ENCODE data around the gene LONP2. TPM values are rescaled to one million over a fixed set of nuclear protein-coding genes. Genes with fewer than 3 reads are reported as not detected.
"Not testable (repeated sequence)": the region's sequence is repeated elsewhere in the genome, so short reads cannot be mapped to it uniquely, and the experiment has no call there.

The LONP2 gene
- total RNA-seq, 2 donors from 2014 or later, result 56.5 to 64.9 TPM

DNA sequence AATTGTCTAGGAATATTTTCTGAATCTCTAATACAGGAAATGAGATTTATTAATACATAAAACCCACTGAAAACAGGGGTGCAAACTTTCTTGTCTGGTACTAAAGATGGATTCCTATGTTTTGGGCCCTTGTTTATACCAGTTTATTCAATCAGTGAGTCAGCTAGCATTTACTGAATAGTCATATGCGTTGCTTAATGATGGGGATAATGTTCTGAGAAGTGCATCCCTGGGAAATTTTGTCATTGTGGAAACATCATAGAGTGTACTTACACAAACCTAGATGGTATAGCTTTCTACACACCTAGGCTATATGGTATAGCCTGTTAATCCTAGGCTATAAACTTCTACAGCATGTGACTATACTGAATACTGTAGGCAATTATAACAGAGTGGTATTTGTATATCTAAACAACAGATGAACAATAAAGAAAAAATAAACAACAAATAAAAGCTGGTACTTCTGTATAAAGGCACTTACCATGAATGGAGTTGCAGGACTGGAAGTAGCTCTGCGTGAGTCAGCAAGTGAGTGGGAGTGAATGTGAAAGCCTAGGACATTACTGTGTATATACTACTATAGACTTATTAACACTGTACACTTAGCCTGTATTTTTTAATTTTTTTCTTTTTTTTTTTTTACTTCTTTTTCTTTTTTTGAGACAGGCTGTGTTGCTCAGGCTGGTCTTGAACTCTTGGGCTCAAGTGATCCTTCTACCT is 77.4 kb downstream of the LONP2 start:
- intact Hi-C loops (cut with DNase I), result no loop called here
- DNase-seq (ENCODE audit: low spot score), result no peak

DNA sequence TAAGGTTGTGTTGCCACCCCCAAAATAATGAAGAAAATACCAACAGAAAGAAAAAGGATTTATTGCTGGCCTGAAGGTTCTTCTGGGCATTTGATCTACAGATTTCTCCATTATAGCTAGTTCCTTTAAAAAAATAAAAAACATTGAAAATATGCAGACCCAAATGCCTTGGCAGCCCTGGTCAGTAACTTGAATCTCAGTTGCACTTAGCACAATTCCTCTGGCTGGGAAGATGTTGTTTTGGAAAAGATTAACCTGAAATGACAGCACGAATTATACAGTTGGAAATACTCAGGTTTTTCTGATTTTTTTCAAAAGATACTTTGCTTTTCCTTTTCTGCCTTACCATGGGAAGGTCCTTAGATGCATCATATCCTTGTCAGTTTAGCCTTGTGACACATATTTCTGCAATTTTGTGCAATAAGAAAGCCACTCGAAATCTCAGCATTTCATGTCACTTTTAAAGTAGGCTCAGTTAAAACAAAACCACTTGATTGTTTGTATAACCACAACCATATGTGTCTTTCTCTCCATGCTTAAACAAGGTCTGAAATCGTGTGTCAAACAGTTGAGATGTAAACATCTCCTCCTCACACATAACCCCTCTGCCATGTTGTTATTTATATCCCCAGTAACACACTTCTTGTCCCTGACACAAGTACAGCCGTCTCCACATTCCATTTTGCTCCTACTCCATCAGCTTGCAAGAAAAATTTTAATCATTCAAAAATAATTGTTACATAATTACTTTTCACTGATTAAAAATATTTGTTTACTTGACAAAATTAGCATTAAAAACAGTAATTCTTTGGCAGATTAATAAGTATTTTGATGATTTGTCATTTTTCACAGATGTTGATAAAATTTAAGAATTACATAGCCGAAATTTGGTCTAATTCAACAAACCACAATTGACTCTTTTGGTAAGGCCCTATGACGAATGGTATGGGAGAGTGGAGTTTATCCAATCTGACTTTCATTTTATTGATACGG is 80.0 kb downstream of the LONP2 start:
- intact Hi-C loops (cut with DNase I), result no loop called here
- DNase-seq (ENCODE audit: low spot score), result no peak

DNA sequence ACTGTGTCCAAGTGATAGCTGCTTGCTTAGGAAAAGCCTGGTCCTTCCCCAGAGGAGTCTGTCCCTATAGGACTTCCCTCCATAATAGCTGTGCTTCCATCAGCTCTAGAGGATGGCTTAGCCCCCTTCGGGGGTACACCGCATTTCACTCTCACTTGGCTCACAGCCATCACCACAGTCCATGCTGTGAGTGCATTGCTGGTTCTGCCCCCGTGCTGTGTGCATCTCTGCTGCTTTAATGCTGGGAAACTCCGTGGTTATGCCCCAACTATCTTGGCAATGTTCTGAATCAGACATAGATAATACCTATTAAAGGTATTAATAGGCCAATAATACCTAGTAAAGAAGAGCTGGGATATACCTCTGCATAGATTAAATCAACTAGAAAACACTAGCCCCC is 82.8 kb downstream of the LONP2 start:
- no peak for DNase-seq (ENCODE audit: low spot score)
- intact Hi-C loops (cut with DNase I), result no loop called here

DNA sequence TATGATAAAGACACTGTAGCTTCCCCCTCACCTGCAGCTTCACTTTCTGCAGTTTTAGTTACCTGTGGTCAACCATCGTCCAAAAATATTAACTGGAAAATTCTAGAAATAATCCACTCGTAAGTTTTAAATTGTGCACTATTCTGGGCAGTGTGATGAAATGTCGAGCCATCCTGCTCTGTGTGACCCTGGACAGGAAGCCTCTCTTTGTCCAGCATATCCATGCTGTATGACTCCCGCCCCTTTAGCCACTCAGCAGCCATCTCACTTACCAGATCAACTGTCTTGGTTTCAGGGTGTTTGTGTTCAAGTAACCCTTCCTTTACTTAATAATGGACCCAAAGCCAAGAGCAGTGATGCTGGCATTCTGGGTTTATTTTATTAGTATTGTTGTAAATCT is 85.0 kb downstream of the LONP2 start:
- intact Hi-C loops (cut with DNase I), result no loop called here
- DNase-seq (ENCODE audit: low spot score), result no peak

DNA sequence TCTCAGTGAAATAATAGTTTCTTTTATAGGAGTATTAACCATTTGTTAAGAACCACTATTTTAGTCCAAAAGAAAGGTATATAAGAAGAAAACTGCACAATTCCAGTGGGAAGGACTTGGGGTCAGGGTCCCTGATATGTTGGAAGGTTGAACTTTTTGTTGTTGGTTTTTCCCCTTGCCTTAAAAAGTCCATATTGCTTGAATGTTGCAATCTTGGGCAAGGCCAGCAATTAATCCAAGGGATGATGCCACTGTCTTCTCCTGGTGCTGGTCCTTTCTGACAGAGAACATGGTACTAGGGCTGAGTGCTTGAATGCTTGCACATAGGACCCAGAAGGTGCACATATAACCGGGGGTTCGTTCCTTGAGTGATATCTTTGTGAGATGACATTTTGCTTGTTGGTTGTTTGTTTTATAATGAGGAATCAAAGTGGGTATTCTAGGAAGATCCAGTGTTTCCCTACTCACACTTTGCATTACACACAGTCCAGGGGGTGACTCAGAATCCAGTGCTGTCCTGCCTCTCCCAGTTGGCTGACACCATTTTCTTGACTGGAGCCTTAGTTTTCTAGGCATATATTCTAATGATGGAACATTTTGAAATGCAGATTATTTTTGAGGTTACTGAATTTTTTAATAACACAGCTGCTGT is 86.2 kb downstream of the LONP2 start:
- intact Hi-C loops (cut with DNase I), result no loop called here
- DNase-seq (ENCODE audit: low spot score), result no peak

DNA sequence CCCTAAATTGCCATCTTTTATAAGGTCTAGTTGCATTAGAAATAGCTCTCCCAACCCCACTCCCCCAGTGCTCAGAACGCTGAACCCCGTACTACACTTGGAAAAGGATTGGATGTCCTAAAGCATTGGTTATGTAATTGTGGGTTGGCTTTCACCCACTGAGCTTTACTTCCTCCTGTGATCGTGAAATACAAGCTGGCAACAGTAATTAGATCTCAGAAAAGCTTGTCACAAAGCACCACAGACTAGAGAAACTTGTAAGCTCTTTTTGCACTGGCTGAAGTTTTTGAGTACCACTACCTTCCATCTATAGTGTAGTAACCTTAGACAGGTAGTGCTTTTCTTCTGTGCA is 86.7 kb downstream of the LONP2 start:
- no peak for DNase-seq (ENCODE audit: low spot score)
- intact Hi-C loops (cut with DNase I), result no loop called here

DNA sequence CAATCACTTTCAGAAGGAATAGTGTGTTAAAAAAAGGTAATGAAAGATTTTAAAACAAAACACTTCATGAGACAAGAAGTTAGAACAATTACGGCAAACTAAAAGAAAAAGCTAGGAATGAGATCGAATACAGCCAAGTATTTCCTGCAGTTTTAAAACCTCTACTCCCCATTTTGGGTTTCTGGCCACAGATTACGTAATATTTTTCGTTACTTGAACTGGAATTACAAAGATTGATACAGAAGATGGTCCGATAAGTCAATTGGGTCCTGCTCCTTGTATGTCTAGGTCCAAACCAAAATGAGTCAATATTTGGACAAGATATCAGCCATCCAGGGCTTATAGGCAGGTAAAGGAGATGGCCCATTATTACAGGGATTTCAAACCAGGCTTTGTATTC is 88.9 kb downstream of the LONP2 start:
- DNase-seq (ENCODE audit: low spot score), result no peak
- intact Hi-C loops (cut with DNase I), result no loop called here

DNA sequence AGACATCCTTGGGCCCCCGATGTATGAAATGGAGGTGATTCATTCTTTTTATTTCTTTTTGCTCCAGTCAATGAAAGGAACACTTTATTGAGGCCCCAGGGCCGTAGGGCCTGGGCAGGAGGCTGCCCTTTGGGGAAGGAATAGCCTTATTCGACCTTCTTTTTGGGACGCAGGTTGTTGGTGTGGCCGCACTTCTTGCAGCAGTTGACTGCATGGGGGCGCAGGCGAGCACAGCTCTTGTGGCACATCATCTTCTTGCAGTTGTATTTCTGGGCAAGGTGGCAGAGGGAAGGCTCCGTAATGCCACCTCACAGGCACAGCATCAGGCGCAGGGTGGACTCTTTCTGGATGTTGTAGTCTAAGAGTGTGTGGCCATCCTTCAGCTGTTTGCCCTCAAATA is 90.2 kb downstream of the LONP2 start:
- intact Hi-C loops (cut with DNase I), result no loop called here
- DNase-seq (ENCODE audit: low spot score), result no peak

DNA sequence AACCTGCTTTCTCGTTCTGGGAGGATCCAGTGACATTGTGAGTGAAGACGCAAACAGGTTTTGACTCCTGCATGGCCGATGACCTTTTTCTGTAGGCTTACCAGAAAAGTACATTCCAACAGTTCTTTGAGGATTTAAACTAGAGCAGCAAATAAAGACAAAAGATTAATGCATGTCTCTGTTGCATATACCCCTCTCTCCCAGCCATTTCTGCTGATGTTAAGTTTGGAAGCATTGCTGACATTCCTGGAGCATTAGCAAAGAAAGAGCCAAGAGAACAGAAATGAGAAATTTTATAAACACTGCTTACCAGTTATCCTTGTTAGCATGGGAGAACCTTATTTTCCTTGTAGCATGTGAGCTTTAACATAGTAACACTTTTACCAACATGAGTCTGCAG is 91.9 kb downstream of the LONP2 start:
- intact Hi-C loops (cut with DNase I), result no loop called here

DNA sequence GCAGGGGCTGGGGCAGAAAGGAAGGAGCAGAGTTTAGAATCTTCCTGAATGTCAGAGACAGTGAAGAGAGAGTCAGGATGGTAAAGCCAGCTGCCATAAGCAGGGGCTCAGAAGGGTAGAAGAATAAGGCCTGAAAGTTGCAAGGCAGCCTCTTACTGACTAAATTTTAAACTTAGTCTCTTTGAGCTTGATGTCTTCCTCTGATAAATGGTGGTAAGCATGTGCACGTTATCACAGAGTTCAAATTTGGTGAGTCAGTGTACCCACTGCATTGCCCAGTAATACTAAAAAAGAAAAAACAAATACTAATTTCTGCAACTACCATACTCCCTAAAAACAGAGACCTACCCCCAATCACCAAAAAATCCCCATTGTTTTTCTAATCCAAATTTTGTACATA is 96.0 kb downstream of the LONP2 start:
- no peak for DNase-seq (ENCODE audit: low spot score)
- intact Hi-C loops (cut with DNase I), result no loop called here

More for the DNA sequence above, 91.9 kb downstream of the LONP2 start:
- DNase-seq (ENCODE audit: low spot score), result no peak

DNA sequence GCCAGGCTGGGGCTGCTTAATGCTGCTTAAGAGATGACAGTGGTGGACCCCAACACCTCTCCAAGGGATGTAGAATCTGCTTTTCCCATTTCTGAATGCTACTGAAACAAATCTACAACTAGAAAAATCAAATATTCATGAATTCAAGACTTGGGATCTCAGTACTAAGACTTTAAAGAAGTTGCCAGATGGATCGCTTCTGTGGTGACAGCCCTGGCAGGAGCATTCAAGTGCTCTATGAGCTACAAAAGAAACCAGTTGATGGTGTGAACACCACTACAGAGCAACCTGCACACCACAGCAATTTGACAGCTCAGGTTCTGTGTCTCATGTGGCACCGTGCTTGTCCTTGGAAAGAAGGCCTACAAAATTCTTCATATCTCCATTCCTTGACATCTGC is 98.5 kb downstream of the LONP2 start:
- intact Hi-C loops (cut with DNase I), result no loop called here

DNA sequence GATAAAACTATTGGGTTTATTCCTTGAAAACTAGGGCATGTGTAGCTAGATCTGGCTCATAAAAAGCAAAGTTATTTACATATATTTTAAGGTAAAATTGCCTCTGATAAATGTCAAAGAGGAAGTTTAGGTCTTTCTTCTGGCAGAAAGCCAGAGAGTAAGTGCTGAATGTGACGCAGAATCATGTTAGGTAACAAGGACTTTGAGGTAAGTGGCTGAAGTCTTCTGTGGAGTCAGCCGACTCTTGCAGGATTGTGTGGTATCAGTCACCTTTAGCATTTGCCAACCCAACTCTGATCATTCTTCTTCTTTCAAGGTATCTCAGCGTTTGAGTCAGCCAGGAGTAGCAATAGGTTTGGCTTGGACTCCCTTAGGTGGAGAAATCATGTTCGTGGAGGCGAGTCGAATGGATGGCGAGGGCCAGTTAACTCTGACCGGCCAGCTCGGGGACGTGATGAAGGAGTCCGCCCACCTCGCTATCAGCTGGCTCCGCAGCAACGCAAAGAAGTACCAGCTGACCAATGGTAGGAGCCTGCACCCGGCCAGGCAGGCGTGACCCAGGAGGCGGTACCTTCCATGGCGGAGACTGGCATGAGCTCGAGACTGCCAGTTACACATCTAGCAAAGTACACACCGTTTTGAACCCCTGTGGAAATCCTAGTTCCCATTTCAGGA is 103.2 kb downstream of the LONP2 start:
- DNase-seq (ENCODE audit: low spot score), result no peak
- intact Hi-C loops (cut with DNase I), result no loop called here

More for the DNA sequence above, 98.5 kb downstream of the LONP2 start:
- DNase-seq (ENCODE audit: low spot score), result no peak

DNA sequence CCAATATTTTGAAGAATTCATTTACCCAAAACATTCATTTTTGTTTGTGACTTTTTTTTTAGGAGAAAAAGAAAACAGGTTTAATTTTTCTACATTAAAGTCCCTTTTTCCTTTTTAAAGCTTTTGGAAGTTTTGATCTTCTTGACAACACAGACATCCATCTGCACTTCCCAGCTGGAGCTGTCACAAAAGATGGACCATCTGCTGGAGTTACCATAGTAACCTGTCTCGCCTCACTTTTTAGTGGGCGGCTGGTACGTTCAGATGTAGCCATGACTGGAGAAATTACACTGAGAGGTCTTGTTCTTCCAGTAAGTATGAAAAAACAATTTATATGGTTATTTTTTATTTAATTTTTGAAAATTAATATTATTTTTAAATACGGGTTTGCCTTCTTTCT is 103.9 kb downstream of the LONP2 start:
- intact Hi-C loops (cut with DNase I), result loop anchor here in 1 of 2 donors (2.0 kb wide), 1 partner anchor 39 kb away; no protein-coding TSS in a partner anchor

DNA sequence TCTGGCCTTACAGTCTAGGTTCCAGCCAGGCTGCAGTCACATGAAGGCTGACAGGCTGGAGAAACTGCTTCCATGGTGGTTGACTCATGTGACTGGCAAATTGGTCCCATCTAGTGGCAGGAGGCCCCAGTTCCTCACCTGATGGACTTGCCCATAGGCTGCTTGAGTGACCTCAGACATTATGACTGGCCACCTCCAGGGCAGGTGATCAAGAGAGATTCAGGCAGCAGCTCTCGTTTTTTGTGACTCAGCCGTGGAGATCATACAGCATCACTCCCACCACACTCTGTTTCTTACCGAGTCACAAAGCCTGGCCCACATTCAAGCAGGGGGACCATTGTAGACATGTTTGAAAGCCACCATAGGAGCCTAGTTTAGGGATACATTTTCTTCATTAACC is 106.6 kb downstream of the LONP2 start:
- intact Hi-C loops (cut with DNase I), result loop anchor here (5.0 to 10.0 kb wide), 2 partner anchors 187 to 274 kb away; no protein-coding TSS in a partner anchor
- DNase-seq (ENCODE audit: low spot score), result no peak

More for the DNA sequence above, 103.9 kb downstream of the LONP2 start:
- DNase-seq (ENCODE audit: low spot score), result no peak

DNA sequence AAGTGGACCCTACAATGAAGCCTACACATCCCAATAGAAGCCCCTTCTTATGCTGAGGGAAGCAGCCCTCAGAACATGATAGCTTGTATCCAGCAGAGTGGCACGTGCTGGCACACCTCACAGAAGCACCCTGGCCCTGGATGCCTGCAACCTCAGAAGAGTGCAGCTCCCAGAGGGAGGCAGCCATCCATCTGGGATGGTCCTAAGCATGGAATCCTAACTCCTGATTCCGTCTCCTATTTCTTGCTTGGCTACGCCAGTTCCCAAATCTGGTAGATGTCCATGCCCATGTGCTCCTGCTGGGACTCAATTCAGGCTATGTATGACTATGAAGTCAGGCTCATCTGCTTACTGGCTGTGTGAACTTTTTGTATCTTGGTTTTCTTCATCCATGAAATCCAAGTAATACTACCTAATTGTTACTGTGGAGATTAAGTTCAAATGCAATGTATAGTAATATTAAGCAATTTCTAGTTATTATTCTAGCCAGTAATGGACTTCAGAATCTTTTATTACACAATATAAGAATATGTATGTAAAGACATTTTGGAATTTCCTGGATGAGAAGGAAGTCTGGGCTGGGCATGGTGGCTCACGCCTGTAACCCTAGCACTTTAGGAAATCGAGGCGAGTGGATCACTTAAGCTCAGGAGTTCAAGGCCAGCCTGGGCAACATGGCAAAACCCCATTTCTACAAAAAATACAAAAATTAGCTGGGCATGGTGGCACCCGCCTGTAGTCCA is 108.7 kb downstream of the LONP2 start:
- intact Hi-C loops (cut with DNase I), result loop anchor here (2.0 to 10.0 kb wide), 3 partner anchors 24 to 272 kb away; no protein-coding TSS in a partner anchor
- no peak for DNase-seq (ENCODE audit: low spot score)

DNA sequence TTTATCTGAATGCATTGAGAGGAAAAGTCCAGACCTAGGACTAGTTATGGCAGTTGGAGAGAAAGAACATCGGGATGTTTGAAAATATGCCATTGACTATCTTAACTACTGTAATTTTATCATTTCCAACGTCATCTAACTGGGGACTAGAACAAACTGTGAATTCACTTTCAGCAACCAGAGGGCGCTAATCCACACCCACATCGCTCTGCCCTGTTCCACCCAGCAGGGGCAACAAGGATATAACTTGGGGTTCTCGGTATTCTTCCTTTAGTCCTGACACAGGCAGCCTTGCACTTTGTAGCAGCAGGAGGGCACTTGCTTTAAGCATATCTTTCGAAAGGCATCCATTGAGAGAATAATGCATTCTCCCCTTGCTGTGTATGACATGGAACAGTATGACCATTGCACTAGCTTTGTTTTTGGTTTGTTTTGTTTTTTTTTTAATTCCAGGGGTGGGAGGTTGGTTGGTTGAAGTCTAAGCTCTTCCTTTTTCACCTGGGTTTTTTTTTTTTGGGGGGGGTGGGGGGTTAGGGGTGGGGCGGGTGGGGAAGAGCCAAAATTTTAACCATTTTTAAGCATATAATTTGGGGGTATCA is 109.6 kb downstream of the LONP2 start:
- no peak for DNase-seq (ENCODE audit: low spot score)
- intact Hi-C loops (cut with DNase I), result loop anchor here (2.0 to 10.0 kb wide), 3 partner anchors 23 to 271 kb away; no protein-coding TSS in a partner anchor

DNA sequence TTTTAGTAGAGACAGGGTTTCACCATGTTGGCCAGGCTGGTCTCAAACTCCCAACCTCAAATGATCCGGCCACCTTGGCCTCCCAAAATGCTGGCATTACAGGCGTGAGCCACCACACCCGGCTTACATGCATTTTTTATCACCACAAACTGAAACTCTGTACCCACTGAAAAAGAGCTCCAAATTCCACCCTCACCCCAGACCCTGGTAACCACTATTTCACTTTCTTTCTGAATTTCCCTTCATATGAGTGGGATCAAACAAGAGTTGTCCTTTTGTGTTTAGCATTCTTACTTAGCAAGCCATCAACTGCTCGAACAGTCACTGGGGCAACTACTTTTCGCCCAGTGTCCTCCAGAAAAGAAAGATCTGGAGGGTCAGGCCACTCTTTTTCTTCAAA is 110.3 kb downstream of the LONP2 start:
- DNase-seq (ENCODE audit: low spot score), result not testable (repeated sequence)
- intact Hi-C loops (cut with DNase I), result loop anchor here (5.0 to 10.0 kb wide), 2 partner anchors 183 to 270 kb away; no protein-coding TSS in a partner anchor
